AG09319 (cell line): ENCODE measurements around the gene ATP2B1.

Experiments used
- DNase-seq: peaks from one replicate; pipeline ENCODE4 v3.0.0-alpha.2; 2010; ENCODE audit warnings: low read depth; ENCODE audit errors: extremely low read depth
- TF ChIP-seq, protein P1 (sequence below): IDR thresholded peaks from 2 replicates; pipeline ENCODE4 v1.5.1; 2011; ENCODE audit warnings: low read depth, mild to moderate bottlenecking, inconsistent platforms, low read length, moderate library complexity

ATP2B1 gene

DNA sequence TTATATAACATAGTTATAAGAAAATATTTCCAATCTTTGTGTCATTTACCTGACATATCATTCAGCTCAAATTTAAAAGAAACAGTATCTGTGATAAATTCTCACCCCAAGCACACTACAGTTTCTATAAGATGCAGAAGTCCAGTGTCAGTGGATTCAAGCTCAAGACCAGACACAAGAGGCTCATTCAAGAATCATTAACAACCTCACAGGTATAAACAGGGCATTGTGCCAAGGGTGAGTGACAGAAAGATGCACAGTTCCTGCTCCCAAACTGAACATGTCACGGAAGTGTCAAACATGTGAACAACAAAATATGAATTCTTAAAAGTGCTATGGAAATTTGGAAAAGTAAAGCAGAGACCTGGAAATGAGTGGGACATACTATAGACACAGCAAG is 12.8 kb downstream of the ATP2B1 start:
- TF ChIP-seq, protein P1, sequence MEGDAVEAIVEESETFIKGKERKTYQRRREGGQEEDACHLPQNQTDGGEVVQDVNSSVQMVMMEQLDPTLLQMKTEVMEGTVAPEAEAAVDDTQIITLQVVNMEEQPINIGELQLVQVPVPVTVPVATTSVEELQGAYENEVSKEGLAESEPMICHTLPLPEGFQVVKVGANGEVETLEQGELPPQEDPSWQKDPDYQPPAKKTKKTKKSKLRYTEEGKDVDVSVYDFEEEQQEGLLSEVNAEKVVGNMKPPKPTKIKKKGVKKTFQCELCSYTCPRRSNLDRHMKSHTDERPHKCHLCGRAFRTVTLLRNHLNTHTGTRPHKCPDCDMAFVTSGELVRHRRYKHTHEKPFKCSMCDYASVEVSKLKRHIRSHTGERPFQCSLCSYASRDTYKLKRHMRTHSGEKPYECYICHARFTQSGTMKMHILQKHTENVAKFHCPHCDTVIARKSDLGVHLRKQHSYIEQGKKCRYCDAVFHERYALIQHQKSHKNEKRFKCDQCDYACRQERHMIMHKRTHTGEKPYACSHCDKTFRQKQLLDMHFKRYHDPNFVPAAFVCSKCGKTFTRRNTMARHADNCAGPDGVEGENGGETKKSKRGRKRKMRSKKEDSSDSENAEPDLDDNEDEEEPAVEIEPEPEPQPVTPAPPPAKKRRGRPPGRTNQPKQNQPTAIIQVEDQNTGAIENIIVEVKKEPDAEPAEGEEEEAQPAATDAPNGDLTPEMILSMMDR: no peak
- DNase-seq: no peak

DNA sequence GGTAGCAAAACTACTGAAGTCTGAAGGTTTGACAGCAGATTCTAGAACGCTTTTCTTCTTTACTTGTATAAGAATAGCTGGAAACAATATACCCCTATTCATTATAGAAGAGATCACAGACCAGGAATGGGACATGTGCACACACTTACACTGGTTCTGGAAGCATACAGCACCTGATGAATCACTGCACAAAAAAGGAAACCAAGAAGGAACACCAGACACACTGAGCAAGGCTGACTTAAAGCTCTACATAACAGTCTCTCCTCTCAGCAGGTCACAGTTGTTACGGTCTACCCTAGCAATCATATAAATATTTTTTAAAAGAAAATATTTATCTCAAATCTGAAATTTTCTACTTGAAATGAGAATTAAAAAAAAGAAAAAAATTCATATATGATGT is 13.5 kb downstream of the ATP2B1 start:
- TF ChIP-seq, protein P1: no peak
- no peak for DNase-seq

DNA sequence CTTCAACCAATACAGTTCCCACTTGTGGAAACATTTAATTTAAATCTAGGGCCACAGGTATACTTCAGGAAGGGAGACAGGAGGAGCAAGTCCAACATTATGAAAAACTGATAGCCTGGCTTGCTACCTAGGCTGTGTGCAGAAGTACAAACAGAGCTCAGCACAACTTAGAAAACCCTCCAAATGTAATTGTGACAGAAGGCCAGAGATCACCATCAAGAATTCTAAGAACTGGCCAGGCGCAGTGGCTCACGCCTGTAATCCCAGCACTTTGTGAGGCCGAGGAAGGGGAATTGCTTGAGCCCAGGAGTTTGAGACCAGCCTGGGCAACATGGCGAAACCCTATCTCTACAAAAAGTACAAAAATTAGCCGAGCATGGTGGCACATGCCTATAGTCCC is 14.1 kb downstream of the ATP2B1 start:
- no peak for DNase-seq
- TF ChIP-seq, protein P1: no peak

DNA sequence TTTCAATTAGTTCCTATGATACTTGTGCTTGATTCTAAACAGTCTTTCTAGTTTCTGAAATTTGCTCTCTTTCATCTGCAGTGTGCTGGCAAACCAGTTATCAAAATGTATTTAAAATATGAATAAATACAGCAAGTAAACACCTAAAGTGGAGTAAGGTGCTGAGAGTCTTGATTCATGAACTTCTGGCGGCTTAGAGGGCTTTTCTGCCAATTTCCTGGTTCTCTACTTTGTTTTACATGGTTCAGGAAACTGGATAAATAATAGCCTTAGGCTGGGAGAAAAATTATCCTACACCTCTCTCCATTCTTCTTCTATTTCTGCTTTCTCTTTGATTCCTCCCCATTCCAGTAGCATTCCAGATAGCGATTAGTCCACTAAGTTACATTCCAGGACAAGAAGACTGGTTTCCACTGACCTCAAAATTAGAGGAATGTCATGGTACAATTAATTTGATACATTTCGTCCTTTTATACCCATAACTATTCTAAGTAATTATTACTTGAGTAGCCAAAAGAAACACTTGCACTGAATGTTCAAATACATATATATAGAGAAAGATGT is 14.9 kb downstream of the ATP2B1 start:
- TF ChIP-seq, protein P1: no peak
- DNase-seq: no peak

DNA sequence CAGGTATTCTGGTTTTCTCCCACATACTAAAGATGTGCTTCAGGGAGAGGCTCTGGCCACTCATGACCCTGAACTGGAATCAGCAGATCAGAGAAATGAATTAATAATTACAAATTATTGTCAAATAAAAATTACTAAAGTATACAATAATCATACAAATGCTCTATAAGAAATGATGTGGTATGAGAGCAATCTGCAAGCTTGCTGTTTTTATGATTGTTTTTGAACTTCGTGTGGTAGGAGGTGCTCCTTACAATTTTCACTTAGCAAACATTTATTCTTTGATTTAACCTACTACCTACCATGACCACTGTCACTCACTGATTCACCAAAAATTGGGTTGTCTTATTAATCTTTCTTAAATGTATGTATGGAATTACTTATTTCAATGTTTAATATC is 16.2 kb downstream of the ATP2B1 start:
- TF ChIP-seq, protein P1: no peak
- DNase-seq: no peak

DNA sequence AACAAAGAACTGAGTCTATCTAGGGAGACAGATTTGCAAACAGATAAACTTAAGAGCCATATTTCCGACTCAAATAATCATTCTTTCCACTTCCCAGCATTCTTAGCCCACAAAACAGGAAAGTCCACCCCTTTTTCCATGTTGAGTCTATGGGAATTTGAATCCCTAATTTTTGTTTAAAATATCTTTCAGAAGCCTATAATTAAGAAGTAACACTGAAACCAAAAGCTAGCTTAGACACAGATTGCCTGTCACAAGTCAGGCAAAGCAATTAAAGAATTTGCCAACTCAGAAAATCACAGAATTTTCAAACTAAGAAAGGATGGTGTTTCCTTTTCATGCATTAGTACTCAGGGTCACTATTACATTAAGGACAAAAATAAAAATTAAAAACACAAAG is 17.0 kb downstream of the ATP2B1 start:
- TF ChIP-seq, protein P1: no peak
- no peak for DNase-seq

DNA sequence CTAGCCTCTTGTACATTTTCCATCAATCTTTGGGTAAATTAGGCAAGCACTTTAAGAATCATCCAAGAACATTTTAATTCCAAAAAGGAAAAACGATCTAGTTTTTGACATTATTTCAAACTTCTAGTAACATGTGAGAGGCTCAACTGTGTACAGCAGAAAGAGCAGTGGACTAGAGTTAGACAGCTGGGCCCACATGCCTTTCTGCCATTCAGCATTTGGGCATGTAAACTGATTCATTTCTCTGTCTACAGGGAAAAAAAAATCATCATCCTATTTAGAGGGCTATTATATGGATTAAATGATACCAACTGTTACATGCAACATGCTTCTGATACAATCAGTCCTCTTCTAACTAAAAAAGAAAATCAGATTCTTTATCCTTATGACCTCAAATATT is 17.7 kb downstream of the ATP2B1 start:
- TF ChIP-seq, protein P1: no peak
- no peak for DNase-seq
